HepG2 (cell line): ENCODE data around the gene FTCD. TPM values are rescaled to one million over a fixed set of nuclear protein-coding genes. Genes with fewer than 3 reads are reported as not detected.

ENCODE experiments used
- ATAC-seq: fragments of 200-7000 bp; cut with Tn5 transposase; 3 replicates; pipeline ENCODE4 v1.9.1; 2020; ENCODE audit warnings: mild to moderate bottlenecking, moderate library complexity
- BruUV-seq: library from RNA; stranded (reverse); fragments of 400-500 nt; replicated peaks from 2 replicates; lab custom pipeline; 2021; lab: Mats Ljungman, UMichigan
- CTCF ChIA-PET: fragments of 300-600 bp; formaldehyde crosslinking; extraction: SDS; loops from one replicate; lab custom pipeline; 2021; ENCODE audit warnings: low total read pairs, inconsistent platforms, low intra/inter-chr PET ratio; lab: Yijun Ruan, JAX
- POLR2A ChIA-PET: fragments of 350-600 bp; sonication (Branson Sonifier 250); formaldehyde crosslinking; loops from one replicate; lab custom pipeline; 2020; ENCODE audit warnings: antibody characterized with exemption, inconsistent platforms; lab: Yijun Ruan, JAX
- DNase-seq: peaks from one replicate; pipeline ENCODE4 v3.0.0-alpha.2; 2015; ENCODE audit warnings: low spot score
- FAIRE-seq: peaks from 3 replicates; lab custom pipeline; 2011; peaks lifted over from hg19 to GRCh38; lab: Jason Lieb, UNC
- H2AFZ ChIP-seq: one replicate; pipeline ENCODE4 v1.6.1; 2011; ENCODE audit warnings: low read length, inconsistent platforms
- H3K27ac ChIP-seq: fragments of 300-600 bp; 3 replicates; pipeline ENCODE4 v1.8.0; 2011; ENCODE audit warnings: mixed run types, mild to moderate bottlenecking, mixed read lengths, low read length, inconsistent platforms; ENCODE audit not compliant: insufficient read depth; ENCODE audit errors: extremely low read length
- H3K27me3 ChIP-seq, 2 experiments: fragments of 200-600 bp in 1 of 2; 2 replicates in 1 of 2; 3 replicates in 1 of 2; pipeline versions ENCODE4 v1.6.0 to v1.8.0; 2011; ENCODE audit warnings: low read length in 2 of 2, mild to moderate bottlenecking in 2 of 2, moderate library complexity in 2 of 2, inconsistent platforms in 1 of 2; ENCODE audit not compliant: insufficient read depth in 2 of 2, control insufficient read depth in 1 of 2
- H3K36me3 ChIP-seq, 2 experiments: fragments of 200-600 bp in 1 of 2; replicated peaks in 1 of 2; 2 replicates in 1 of 2; 3 replicates in 1 of 2; pipeline versions ENCODE4 v1.5.1 to v1.8.0; 2011; ENCODE audit warnings: low read length in 2 of 2, inconsistent platforms in 1 of 2; ENCODE audit not compliant: insufficient read depth in 2 of 2, control insufficient read depth in 1 of 2
- H3K4me1 ChIP-seq: 2 replicates; pipeline ENCODE4 v1.5.1; 2012; ENCODE audit warnings: low read length, inconsistent platforms; ENCODE audit not compliant: insufficient read depth
- H3K4me2 ChIP-seq: 2 replicates; pipeline ENCODE4 v1.6.0; 2011; ENCODE audit warnings: low read depth, low read length, inconsistent platforms
- H3K4me3 ChIP-seq, 3 experiments: fragments of 200-600 bp in 1 of 3; sonication (generic), shearing (Covaris generic) in 1 of 3; replicated peaks in 1 of 3; 2 replicates each; pipeline ENCODE4 v1.5.1; 2011 to 2016; ENCODE audit warnings: low read length in 3 of 3, inconsistent platforms in 2 of 3, low read depth in 2 of 3, mild to moderate bottlenecking in 2 of 3, control low read depth in 1 of 3, mixed read lengths in 1 of 3; ENCODE audit not compliant: insufficient read depth in 1 of 3
- H3K79me2 ChIP-seq: one replicate; pipeline ENCODE4 v1.6.1; 2011; ENCODE audit warnings: low read length, inconsistent platforms; ENCODE audit not compliant: insufficient read depth
- H3K9ac ChIP-seq: 2 replicates; pipeline ENCODE4 v1.6.0; 2011; ENCODE audit warnings: mild to moderate bottlenecking, low read depth, low read length, inconsistent platforms; ENCODE audit not compliant: insufficient read depth
- H3K9me3 ChIP-seq: 2 replicates; pipeline ENCODE4 v1.5.1; 2012; ENCODE audit warnings: mild to moderate bottlenecking, low read length
- H4K20me1 ChIP-seq: 2 replicates; pipeline ENCODE4 v1.6.0; 2011; ENCODE audit warnings: inconsistent platforms, mild to moderate bottlenecking, low read length, moderate library complexity; ENCODE audit not compliant: insufficient read depth
- DPF2 ChIP-seq: sonication (generic); formaldehyde crosslinking; IDR thresholded peaks from 2 replicates; pipeline ENCODE4 v1.4.0; 2020; ENCODE audit warnings: mild to moderate bottlenecking, low read depth, missing genetic modification reagents, borderline replicate concordance
- MAZ ChIP-seq, 2 experiments: sonication (generic) in 1 of 2; formaldehyde crosslinking in 1 of 2; IDR thresholded peaks; 2 replicates each; pipeline versions ENCODE4 v1.5.0 to v1.6.1; 2012 to 2020; ENCODE audit warnings: low read depth in 2 of 2, mild to moderate bottlenecking in 2 of 2, borderline replicate concordance in 1 of 2, improper control_type of control experiment in 1 of 2, low read length in 1 of 2, missing genetic modification reagents in 1 of 2, moderate library complexity in 1 of 2
- MEF2D ChIP-seq: sonication (generic); formaldehyde crosslinking; IDR thresholded peaks from 2 replicates; pipeline ENCODE4 v1.5.1; 2020; ENCODE audit warnings: mild to moderate bottlenecking, missing genetic modification reagents
- NCOA2 ChIP-seq: sonication (generic); formaldehyde crosslinking; IDR thresholded peaks from 2 replicates; pipeline ENCODE4 v1.8.0; 2022; ENCODE audit warnings: inconsistent platforms
- WGBS: methylation state at CpG from one replicate; pipeline ENCODE4 v1.1.6; 2017; ENCODE audit warnings: low lambda C conversion rate; 5-methylcytosine and 5-hydroxymethylcytosine counted together
- in situ Hi-C: cut with HindIII; loops from 2 replicates; pipeline ENCODE4 v1.10.0; 2017; ENCODE audit warnings: low pct_unique_long_range_greater_than_20kb; ENCODE audit not compliant: extremely low pct_ligation_motif_present
- intact Hi-C: fragments of 100-400 bp; cut with micrococcal nuclease; formaldehyde crosslinking; loops from one replicate; pipeline ENCODE4 v1.10.0; 2022; ENCODE audit not compliant: unreplicated experiment
- polyA plus RNA-seq, 8 experiments: library from polyadenylated mRNA; depleted of rRNA in 3 of 8; stranded (reverse) in 7 of 8; unstranded in 1 of 8; fragments of >200 nt; fragmentation: Illumina TruSeq in 4 of 8; extraction: Trizol in 4 of 8; gene quantifications; 2 replicates each; pipeline versions ENCODE4 v1.2.1 to v1.2.3, GENCODE V29; 2011 to 2016; ENCODE audit warnings: low read depth in 4 of 8, missing spikeins in 1 of 8, mixed read lengths in 1 of 8; ENCODE audit not compliant: insufficient read depth in 1 of 8
- total RNA-seq, 5 experiments: library from RNA; depleted of rRNA; stranded (reverse); fragments of >200 nt; fragmentation: Illumina TruSeq; extraction: Trizol; gene quantifications; 2 replicates each; pipeline ENCODE4 v1.2.3, GENCODE V29; 2016; ENCODE audit warnings: low read depth in 1 of 5
- TF ChIP-seq, protein P1 (sequence below): IDR thresholded peaks from 2 replicates; pipeline ENCODE4 v1.6.1; 2016; ENCODE audit warnings: control low read depth

The FTCD gene
- total and polyA plus RNA-seq, 2 of the 13 experiments (the other 11 are each of a cell fraction or from before 2014, with no cell fraction given): 75.7 to 105 TPM

DNA sequence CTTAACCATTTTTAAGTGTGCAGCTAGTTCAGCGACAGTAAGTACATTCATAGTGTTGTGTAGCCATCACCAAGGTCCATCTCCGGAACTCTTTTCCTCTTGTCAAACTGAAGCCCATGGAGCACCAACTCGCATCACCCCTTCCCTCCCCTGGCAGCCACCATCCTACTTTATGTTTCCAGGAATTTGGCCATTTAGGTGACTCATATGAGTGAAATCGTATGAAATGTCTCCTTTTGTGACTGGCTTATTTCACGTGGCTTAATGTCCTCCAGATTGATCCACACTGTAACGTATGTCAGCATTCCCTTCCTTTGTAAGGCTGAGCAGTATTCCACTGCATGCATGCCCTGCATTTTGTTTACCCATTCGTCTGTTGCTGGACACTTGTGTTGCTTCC lies 55.0 kb downstream of the FTCD start:
- Histone ChIP-seq H4K20me1 (no peaks in the 10 kb centered on the region), H2AFZ (no peak overlapping the region), H3K4me2 (no peak overlapping the region), H3K9ac (no peak overlapping the region), H3K9me3 (no peaks in the 10 kb centered on the region), H3K36me3 (no peaks in the 10 kb centered on the region), H3K4me1 (no peaks in the 10 kb centered on the region), H3K4me3 (no peak overlapping the region), H3K79me2 (no peaks in the 10 kb centered on the region), H3K27me3 (peaks cover 8 to 37% of the 10 kb centered on the region in 2 experiments), H3K27ac (no peak overlapping the region)
- WGBS: 22% methylated on average over 7 of the region's 7 CpGs
- TF ChIP-seq DPF2 (CRISPR knock-in tag): no peak
- ChIA-PET CTCF (no interaction called here), POLR2A (no interaction called here)
- BruUV-seq: no TSS peak
- FAIRE-seq (no peak), ATAC-seq (no peak), DNase-seq (no peak)
- intact Hi-C loops (no loop called here), in situ Hi-C loops (no loop called here)

DNA sequence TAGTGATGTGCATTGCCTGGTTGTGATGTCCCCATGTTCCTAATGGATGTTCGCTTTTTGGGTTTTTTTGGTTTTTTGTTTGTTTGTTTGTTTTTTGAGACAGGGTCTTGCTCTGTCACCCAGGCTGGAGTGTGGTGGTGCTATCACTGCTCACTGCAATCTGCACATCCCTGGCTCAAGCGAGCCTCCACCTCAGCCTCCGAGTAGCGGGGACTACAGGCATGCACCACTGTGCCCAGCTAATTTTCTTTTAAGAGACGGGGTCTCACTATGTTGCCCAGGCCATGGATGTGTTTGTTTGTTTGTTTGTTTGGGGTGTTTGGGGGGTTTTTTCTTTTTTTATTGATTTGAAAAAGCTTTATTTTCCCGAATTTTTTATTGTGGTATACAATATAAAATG lies 55.4 kb downstream of the FTCD start:
- no peak overlapping the region for H3K27ac ChIP-seq
- DNase-seq (no peak), ATAC-seq (no peak), FAIRE-seq (no peak)
- BruUV-seq: no TSS peak
- ChIA-PET POLR2A (no interaction called here), CTCF (no interaction called here)
- H3K79me2 ChIP-seq: no peaks in the 10 kb centered on the region
- no peaks in the 10 kb centered on the region for H3K9me3 ChIP-seq
- H3K4me3 ChIP-seq: no peak overlapping the region
- no peaks in the 10 kb centered on the region for H4K20me1 ChIP-seq
- in situ Hi-C loops: no loop called here
- no peaks in the 10 kb centered on the region for H3K4me1 ChIP-seq
- H3K9ac ChIP-seq: no peak overlapping the region
- peaks cover 8 to 41% of the 10 kb centered on the region in 2 experiments for H3K27me3 ChIP-seq
- H3K4me2 ChIP-seq: no peak overlapping the region
- H2AFZ ChIP-seq: no peak overlapping the region
- no peaks in the 10 kb centered on the region for H3K36me3 ChIP-seq
- intact Hi-C loops: no loop called here
- TF ChIP-seq MEF2D (CRISPR knock-in tag) (no peak), MAZ (IDR thresholded peaks at IDR 0.05; ENCODE audit: borderline replicate concordance, low read depth, low read length) (no peak), MAZ (CRISPR knock-in tag; IDR thresholded peaks at IDR 0.05; ENCODE audit: low read depth) (no peak), NCOA2 (no peak)
- TF ChIP-seq, protein P1, sequence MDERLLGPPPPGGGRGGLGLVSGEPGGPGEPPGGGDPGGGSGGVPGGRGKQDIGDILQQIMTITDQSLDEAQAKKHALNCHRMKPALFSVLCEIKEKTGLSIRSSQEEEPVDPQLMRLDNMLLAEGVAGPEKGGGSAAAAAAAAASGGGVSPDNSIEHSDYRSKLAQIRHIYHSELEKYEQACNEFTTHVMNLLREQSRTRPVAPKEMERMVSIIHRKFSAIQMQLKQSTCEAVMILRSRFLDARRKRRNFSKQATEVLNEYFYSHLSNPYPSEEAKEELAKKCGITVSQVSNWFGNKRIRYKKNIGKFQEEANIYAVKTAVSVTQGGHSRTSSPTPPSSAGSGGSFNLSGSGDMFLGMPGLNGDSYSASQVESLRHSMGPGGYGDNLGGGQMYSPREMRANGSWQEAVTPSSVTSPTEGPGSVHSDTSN (CRISPR knock-in tag): no peak
- WGBS: 76% methylated on average over 6 of the region's 6 CpGs
